ENCODE data around the gene FMN1.
"Not testable (repeated sequence)": the region's sequence is repeated elsewhere in the genome, so short reads cannot be mapped to it uniquely, and the experiment has no call there.

The FMN1 gene

GRCh38 chr15:33094336-33094735, 100.2 kb downstream of the FMN1 start:
- no peak for DNase-seq (ENCODE audit: low read depth in 2 of 2)

- no peak for DNase-seq (ENCODE audit: low read depth in 2 of 2)
Observed at GRCh38 chr15:33093222-33093621, 101.3 kb downstream of the FMN1 start.

GRCh38 chr15:33091983-33092693, 102.4 kb downstream of the FMN1 start:
- DNase-seq (ENCODE audit: low read depth in 2 of 2), result no peak

GRCh38 chr15:33089878-33090757, 104.4 kb downstream of the FMN1 start:
- no peak for DNase-seq (ENCODE audit: low read depth in 2 of 2)

- no peak for DNase-seq (ENCODE audit: low read depth in 2 of 2)
Observed at GRCh38 chr15:33089165-33089877, 105.2 kb downstream of the FMN1 start.

GRCh38 chr15:33086500-33087121, 107.9 kb downstream of the FMN1 start:
- DNase-seq (ENCODE audit: low read depth in 2 of 2), result no peak

- DNase-seq (ENCODE audit: low read depth in 2 of 2), result no peak
Observed at GRCh38 chr15:33084661-33085060, 109.9 kb downstream of the FMN1 start.

GRCh38 chr15:33083232-33084081, 111.1 kb downstream of the FMN1 start:
- DNase-seq (ENCODE audit: low read depth in 2 of 2), result no peak

GRCh38 chr15:33080006-33080405, 114.5 kb downstream of the FMN1 start:
- DNase-seq (ENCODE audit: low read depth in 2 of 2), result no peak

GRCh38 chr15:33078607-33079006, 115.9 kb downstream of the FMN1 start:
- no peak for DNase-seq (ENCODE audit: low read depth in 2 of 2)

- no peak for DNase-seq (ENCODE audit: low read depth in 2 of 2)
Observed at GRCh38 chr15:33076937-33077336, 117.6 kb downstream of the FMN1 start.

- no peak for DNase-seq (ENCODE audit: low read depth in 2 of 2)
Observed at GRCh38 chr15:33074942-33075341, 119.6 kb downstream of the FMN1 start.

- no peak for DNase-seq (ENCODE audit: low read depth in 2 of 2)
Observed at GRCh38 chr15:33074212-33074611, 120.3 kb downstream of the FMN1 start.

GRCh38 chr15:33071451-33071850, 123.1 kb downstream of the FMN1 start:
- DNase-seq (ENCODE audit: low read depth in 2 of 2), result no peak

GRCh38 chr15:33069903-33070302, 124.6 kb downstream of the FMN1 start:
- not testable (repeated sequence) for DNase-seq (ENCODE audit: low read depth in 2 of 2)

- DNase-seq (ENCODE audit: low read depth in 2 of 2), result no peak
Observed at GRCh38 chr15:33069161-33069560, 125.4 kb downstream of the FMN1 start.

- DNase-seq (ENCODE audit: low read depth in 2 of 2), result no peak
Observed at GRCh38 chr15:33068511-33068990, 126.0 kb downstream of the FMN1 start.

GRCh38 chr15:33068007-33068481, 126.5 kb downstream of the FMN1 start:
- no peak for DNase-seq (ENCODE audit: low read depth in 2 of 2)

GRCh38 chr15:33067456-33067855, 127.1 kb downstream of the FMN1 start:
- no peak for DNase-seq (ENCODE audit: low read depth in 2 of 2)

- no peak for DNase-seq (ENCODE audit: low read depth in 2 of 2)
Observed at GRCh38 chr15:33066584-33066983, 127.9 kb downstream of the FMN1 start.

- no peak for DNase-seq (ENCODE audit: low read depth in 2 of 2)
Observed at GRCh38 chr15:33064878-33065277, 129.6 kb downstream of the FMN1 start.

All from stimulated activated CD4-positive, alpha-beta T cell treated with anti-CD3 and anti-CD28 coated beads, Interleukin-1b, Interleukin-23, amount 100 ng/mL, for 1 hour (primary cell).